Lower leg skin (tissue), 3 donors: ENCODE measurements around the gene ATP11C.

Experiments used
- POLR2A ChIP-seq, 2 donors: fragments of 450-650 bp; IDR thresholded peaks; one replicate each; pipeline ENCODE4 v1.6.1; 2016 to 2017; ENCODE audit warnings: antibody characterized with exemption in 2 of 2, mild to moderate bottlenecking in 1 of 2, moderate library complexity in 1 of 2
- TF ChIP-seq, protein P1 (sequence below), 3 donors: fragments of 450-650 bp; IDR thresholded peaks; one replicate each; pipeline ENCODE4 v1.5.1; 2016; ENCODE audit warnings: antibody characterized with exemption in 3 of 3, mild to moderate bottlenecking in 3 of 3, moderate library complexity in 2 of 3

DNA sequence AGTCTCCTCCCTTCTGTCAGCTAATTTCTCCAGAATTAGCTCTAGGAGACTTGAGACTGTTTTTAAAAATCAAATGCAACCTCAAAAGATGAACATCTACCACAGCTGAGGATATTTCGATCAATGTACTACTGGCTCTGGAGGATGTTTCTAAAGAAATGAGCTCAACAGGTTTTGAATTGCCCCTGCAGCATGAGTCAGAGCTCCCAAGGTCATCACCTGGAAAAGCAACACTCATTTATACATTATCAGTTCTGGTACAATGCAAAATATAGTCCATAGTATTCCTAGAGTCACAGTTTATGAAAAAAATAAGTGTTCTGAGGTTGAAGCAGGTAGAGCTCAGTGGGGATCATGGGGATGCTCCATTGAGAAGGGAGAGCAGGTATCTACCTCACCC is 174.0 kb downstream of the ATP11C start:
- TF ChIP-seq, protein P1, sequence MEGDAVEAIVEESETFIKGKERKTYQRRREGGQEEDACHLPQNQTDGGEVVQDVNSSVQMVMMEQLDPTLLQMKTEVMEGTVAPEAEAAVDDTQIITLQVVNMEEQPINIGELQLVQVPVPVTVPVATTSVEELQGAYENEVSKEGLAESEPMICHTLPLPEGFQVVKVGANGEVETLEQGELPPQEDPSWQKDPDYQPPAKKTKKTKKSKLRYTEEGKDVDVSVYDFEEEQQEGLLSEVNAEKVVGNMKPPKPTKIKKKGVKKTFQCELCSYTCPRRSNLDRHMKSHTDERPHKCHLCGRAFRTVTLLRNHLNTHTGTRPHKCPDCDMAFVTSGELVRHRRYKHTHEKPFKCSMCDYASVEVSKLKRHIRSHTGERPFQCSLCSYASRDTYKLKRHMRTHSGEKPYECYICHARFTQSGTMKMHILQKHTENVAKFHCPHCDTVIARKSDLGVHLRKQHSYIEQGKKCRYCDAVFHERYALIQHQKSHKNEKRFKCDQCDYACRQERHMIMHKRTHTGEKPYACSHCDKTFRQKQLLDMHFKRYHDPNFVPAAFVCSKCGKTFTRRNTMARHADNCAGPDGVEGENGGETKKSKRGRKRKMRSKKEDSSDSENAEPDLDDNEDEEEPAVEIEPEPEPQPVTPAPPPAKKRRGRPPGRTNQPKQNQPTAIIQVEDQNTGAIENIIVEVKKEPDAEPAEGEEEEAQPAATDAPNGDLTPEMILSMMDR (IDR thresholded peaks at IDR 0.05), result no peak
- no peak for TF ChIP-seq POLR2A (IDR thresholded peaks at IDR 0.05)
